Liver (tissue), 9 donors: ENCODE data around the gene SULT1B1. TPM values are rescaled to one million over a fixed set of nuclear protein-coding genes. Genes with fewer than 3 reads are reported as not detected.

ENCODE experiments used
- DNase-seq: peaks from one replicate; pipeline ENCODE4 v3.0.0-alpha.2; 2017; ENCODE audit warnings: low spot score
- H3K27ac ChIP-seq, 2 donors: one replicate each; pipeline ENCODE4 v1.7.0; 2013; ENCODE audit warnings: inconsistent platforms in 2 of 2, low read length in 2 of 2, control low read depth in 1 of 2, low read depth in 1 of 2, mild to moderate bottlenecking in 1 of 2
- H3K27me3 ChIP-seq, 4 donors: one replicate each; pipeline versions ENCODE4 v1.6.1 to v1.7.0; 2013; ENCODE audit warnings: low read length in 3 of 4, inconsistent platforms in 1 of 4, mild to moderate bottlenecking in 1 of 4, moderate library complexity in 1 of 4; ENCODE audit not compliant: control insufficient read depth in 4 of 4, insufficient read depth in 4 of 4
- H3K36me3 ChIP-seq, 4 donors: one replicate each; pipeline versions ENCODE4 v1.6.1 to v1.7.0; 2013; ENCODE audit warnings: low read length in 3 of 4, mild to moderate bottlenecking in 3 of 4, low read depth in 1 of 4, moderate library complexity in 1 of 4; ENCODE audit not compliant: control insufficient read depth in 4 of 4, insufficient read depth in 3 of 4
- H3K4me1 ChIP-seq, 4 donors: one replicate each; pipeline versions ENCODE4 v1.6.1 to v1.7.0; 2013; ENCODE audit warnings: low read length in 3 of 4, mild to moderate bottlenecking in 3 of 4, moderate library complexity in 1 of 4; ENCODE audit not compliant: control insufficient read depth in 4 of 4, insufficient read depth in 4 of 4
- H3K4me3 ChIP-seq, 3 donors: one replicate each; pipeline versions ENCODE4 v1.6.1 to v1.7.0; 2013; ENCODE audit warnings: low read length in 3 of 3, control low read depth in 1 of 3, low read depth in 1 of 3, mild to moderate bottlenecking in 1 of 3
- H3K9ac ChIP-seq, 2 donors: one replicate each; pipeline ENCODE4 v1.7.0; 2013; ENCODE audit warnings: low read length in 2 of 2, mild to moderate bottlenecking in 2 of 2, moderate library complexity in 2 of 2, control low read depth in 1 of 2, low read depth in 1 of 2
- H3K9me3 ChIP-seq, 4 donors: one replicate each; pipeline versions ENCODE4 v1.6.1 to v1.7.0; 2013; ENCODE audit warnings: low read length in 3 of 4; ENCODE audit not compliant: control insufficient read depth in 4 of 4
- EGR1 ChIP-seq, 2 donors: IDR thresholded peaks; 2 replicates each; pipeline ENCODE4 v1.6.1; 2016 to 2018; ENCODE audit warnings: antibody characterized with exemption in 2 of 2, low read depth in 2 of 2
- FOXA1 ChIP-seq: IDR thresholded peaks from 2 replicates; pipeline ENCODE4 v1.6.1; 2016; ENCODE audit warnings: antibody characterized with exemption
- FOXA2 ChIP-seq: IDR thresholded peaks from 2 replicates; pipeline ENCODE4 v1.6.1; 2016; ENCODE audit warnings: antibody characterized with exemption
- GABPA ChIP-seq, 2 donors: IDR thresholded peaks in 1 of 2; conservative IDR thresholded peaks in 1 of 2; 2 replicates each; pipeline ENCODE4 v1.6.1; 2016; ENCODE audit warnings: antibody characterized with exemption in 2 of 2, mild to moderate bottlenecking in 1 of 2, moderate library complexity in 1 of 2
- HNF4A ChIP-seq, 2 donors: conservative IDR thresholded peaks; 2 replicates each; pipeline ENCODE4 v1.6.1; 2016; ENCODE audit warnings: antibody characterized with exemption in 2 of 2, mild to moderate bottlenecking in 2 of 2
- JUND ChIP-seq, 2 donors: IDR thresholded peaks; 2 replicates each; pipeline ENCODE4 v1.6.1; 2016; ENCODE audit warnings: antibody characterized with exemption in 2 of 2
- NR2F2 ChIP-seq: IDR thresholded peaks from 2 replicates; pipeline ENCODE4 v1.6.1; 2016; ENCODE audit warnings: antibody characterized with exemption
- RAD21 ChIP-seq, 2 donors: IDR thresholded peaks; 2 replicates each; pipeline ENCODE4 v1.6.1; 2016; ENCODE audit warnings: antibody characterized with exemption in 2 of 2, mild to moderate bottlenecking in 2 of 2
- SP1 ChIP-seq: IDR thresholded peaks from 2 replicates; pipeline ENCODE4 v1.6.1; 2018; ENCODE audit warnings: antibody characterized with exemption, mild to moderate bottlenecking
- TAF1 ChIP-seq: conservative IDR thresholded peaks from 2 replicates; pipeline ENCODE4 v1.6.1; 2016; ENCODE audit warnings: antibody characterized with exemption, mild to moderate bottlenecking
- YY1 ChIP-seq: IDR thresholded peaks from 2 replicates; pipeline ENCODE4 v1.6.1; 2016; ENCODE audit warnings: antibody characterized with exemption, mild to moderate bottlenecking
- WGBS: extraction: QIAGEN DNeasy Blood & Tissue Kit; methylation state at CpG from one replicate; pipeline ENCODE4 v1.1.7; 2013; 5-methylcytosine and 5-hydroxymethylcytosine counted together
- polyA plus RNA-seq, 2 donors: library from polyadenylated mRNA; stranded (reverse) in 1 of 2; unstranded in 1 of 2; fragments of 200-250 nt in 1 of 2; fragments of >200 nt in 1 of 2; fragmentation: Nextera tagmentation in 1 of 2; extraction: Ambion mirVana in 1 of 2; gene quantifications; one replicate each; pipeline versions ENCODE4 v1.2.1 to v1.2.3, GENCODE V29; 2013 to 2015
- total RNA-seq, 2 donors: library from RNA; depleted of rRNA; stranded (reverse); fragments of >200 nt; gene quantifications; one replicate each; pipeline ENCODE4 v1.2.3, GENCODE V29; 2014
- TF ChIP-seq, protein P1 (sequence below): IDR thresholded peaks from 2 replicates; pipeline ENCODE4 v1.6.1; 2016; ENCODE audit warnings: antibody characterized with exemption
- TF ChIP-seq, protein P2 (sequence below): IDR thresholded peaks from 2 replicates; pipeline ENCODE4 v1.6.1; 2016; ENCODE audit warnings: antibody characterized with exemption
- TF ChIP-seq, protein P3 (sequence below): fragments of 150-350 bp; IDR thresholded peaks from 2 replicates; pipeline ENCODE4 v1.5.1; 2017; ENCODE audit warnings: improper control_type of control experiment, low read depth, low read length; ENCODE audit not compliant: missing input control
- TF ChIP-seq, protein P4 (sequence below): IDR thresholded peaks from 2 replicates; pipeline ENCODE4 v1.6.1; 2016; ENCODE audit warnings: antibody characterized with exemption
- TF ChIP-seq, protein P5 (sequence below): IDR thresholded peaks from 2 replicates; pipeline ENCODE4 v1.6.1; 2016; ENCODE audit warnings: antibody characterized with exemption, mild to moderate bottlenecking
- donor health status: healthy.
- donor health status: healthy.
- donor health status: healthy.
- donor health status: healthy.
- donor health status: healthy.

SULT1B1 gene
- total and polyA plus RNA-seq, 4 donors: 0.28 to 30.5 (median 14.0) TPM

DNA sequence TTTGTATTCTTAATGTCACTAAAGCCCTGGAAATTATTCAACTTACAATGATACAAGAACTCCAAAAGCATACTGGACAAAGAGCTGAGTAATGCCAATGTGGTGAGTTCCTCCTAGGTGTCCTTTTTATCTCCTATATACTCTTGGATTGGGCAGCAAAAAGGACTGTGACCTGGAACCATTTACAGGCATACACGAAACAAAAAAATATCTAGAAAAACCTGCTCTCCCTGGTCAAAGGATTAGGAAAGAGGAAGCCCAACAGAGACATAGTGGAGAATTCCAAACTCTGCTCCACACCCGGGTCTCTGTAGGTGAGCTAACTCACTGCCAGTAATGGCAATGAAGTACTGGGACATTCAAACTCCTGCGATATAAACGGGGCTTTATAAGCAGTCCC is 25.3 kb downstream of the SULT1B1 start:
- no peak for TF ChIP-seq NR2F2
- TF ChIP-seq, protein P1, sequence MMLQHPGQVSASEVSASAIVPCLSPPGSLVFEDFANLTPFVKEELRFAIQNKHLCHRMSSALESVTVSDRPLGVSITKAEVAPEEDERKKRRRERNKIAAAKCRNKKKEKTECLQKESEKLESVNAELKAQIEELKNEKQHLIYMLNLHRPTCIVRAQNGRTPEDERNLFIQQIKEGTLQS: no peak
- no peak for TF ChIP-seq FOXA2
- TF ChIP-seq, protein P2, sequence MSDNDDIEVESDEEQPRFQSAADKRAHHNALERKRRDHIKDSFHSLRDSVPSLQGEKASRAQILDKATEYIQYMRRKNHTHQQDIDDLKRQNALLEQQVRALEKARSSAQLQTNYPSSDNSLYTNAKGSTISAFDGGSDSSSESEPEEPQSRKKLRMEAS: no peak
- no peak for TF ChIP-seq SP1
- no peak for TF ChIP-seq RAD21 (IDR thresholded peaks at IDR 0.05)
- no peak for TF ChIP-seq YY1
- no peak for TF ChIP-seq HNF4A (conservative IDR thresholded peaks at IDR 0.05)
- no peak for TF ChIP-seq EGR1 (IDR thresholded peaks at IDR 0.05; ENCODE audit: low read depth in 2 of 2)
- no peak for TF ChIP-seq FOXA1
- TF ChIP-seq GABPA (IDR thresholded peaks at IDR 0.05 in 1 of 2, conservative IDR thresholded peaks at IDR 0.05 in 1 of 2): no peak
- TF ChIP-seq JUND (IDR thresholded peaks at IDR 0.05): no peak
- no peak for DNase-seq
- Histone ChIP-seq H3K27ac (no peak overlapping the region), H3K4me3 (no peak overlapping the region), H3K36me3 (no peaks in the 10 kb centered on the region), H3K27me3 (no peaks in the 10 kb centered on the region), H3K4me1 (peaks cover 2 to 5% (median 5%) of the 10 kb centered on the region in 4 donors), H3K9ac (no peak overlapping the region), H3K9me3 (no peaks in the 10 kb centered on the region)
- WGBS: 93% methylated on average over 4 of the region's 4 CpGs

DNA sequence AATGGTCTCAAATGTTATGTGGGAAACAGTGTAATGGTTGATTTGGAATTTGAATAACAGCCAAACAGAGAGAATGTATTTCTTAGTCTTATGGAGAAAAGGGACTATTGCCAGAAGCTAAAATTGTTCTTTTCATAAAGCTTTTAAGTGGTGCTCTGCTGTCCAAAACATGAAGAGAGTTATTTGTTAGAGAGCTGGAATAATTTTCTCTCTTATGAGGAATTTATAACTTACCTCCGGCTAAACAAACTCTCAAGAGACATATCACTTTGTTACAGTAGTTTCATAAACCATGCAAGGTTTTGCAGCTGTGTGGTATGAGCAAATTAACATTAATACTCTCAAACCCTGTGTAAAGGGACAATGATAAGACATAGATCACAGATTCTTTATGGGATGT is 28.6 kb downstream of the SULT1B1 start:
- no peaks in the 10 kb centered on the region for H3K36me3 ChIP-seq
- DNase-seq: no peak
- H3K9ac ChIP-seq: no peak overlapping the region
- TF ChIP-seq, protein P3, sequence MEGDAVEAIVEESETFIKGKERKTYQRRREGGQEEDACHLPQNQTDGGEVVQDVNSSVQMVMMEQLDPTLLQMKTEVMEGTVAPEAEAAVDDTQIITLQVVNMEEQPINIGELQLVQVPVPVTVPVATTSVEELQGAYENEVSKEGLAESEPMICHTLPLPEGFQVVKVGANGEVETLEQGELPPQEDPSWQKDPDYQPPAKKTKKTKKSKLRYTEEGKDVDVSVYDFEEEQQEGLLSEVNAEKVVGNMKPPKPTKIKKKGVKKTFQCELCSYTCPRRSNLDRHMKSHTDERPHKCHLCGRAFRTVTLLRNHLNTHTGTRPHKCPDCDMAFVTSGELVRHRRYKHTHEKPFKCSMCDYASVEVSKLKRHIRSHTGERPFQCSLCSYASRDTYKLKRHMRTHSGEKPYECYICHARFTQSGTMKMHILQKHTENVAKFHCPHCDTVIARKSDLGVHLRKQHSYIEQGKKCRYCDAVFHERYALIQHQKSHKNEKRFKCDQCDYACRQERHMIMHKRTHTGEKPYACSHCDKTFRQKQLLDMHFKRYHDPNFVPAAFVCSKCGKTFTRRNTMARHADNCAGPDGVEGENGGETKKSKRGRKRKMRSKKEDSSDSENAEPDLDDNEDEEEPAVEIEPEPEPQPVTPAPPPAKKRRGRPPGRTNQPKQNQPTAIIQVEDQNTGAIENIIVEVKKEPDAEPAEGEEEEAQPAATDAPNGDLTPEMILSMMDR: no peak
- TF ChIP-seq FOXA2 (no peak), NR2F2 (no peak), RAD21 (IDR thresholded peaks at IDR 0.05) (no peak)
- TF ChIP-seq, protein P4, sequence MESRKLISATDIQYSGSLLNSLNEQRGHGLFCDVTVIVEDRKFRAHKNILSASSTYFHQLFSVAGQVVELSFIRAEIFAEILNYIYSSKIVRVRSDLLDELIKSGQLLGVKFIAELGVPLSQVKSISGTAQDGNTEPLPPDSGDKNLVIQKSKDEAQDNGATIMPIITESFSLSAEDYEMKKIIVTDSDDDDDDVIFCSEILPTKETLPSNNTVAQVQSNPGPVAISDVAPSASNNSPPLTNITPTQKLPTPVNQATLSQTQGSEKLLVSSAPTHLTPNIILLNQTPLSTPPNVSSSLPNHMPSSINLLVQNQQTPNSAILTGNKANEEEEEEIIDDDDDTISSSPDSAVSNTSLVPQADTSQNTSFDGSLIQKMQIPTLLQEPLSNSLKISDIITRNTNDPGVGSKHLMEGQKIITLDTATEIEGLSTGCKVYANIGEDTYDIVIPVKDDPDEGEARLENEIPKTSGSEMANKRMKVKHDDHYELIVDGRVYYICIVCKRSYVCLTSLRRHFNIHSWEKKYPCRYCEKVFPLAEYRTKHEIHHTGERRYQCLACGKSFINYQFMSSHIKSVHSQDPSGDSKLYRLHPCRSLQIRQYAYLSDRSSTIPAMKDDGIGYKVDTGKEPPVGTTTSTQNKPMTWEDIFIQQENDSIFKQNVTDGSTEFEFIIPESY: no peak
- TF ChIP-seq, protein P2: no peak
- H3K4me1 ChIP-seq: peaks cover 1 to 2% (median 2%) of the 10 kb centered on the region in 4 donors
- no peak overlapping the region for H3K27ac ChIP-seq
- H3K9me3 ChIP-seq: no peaks in the 10 kb centered on the region
- 87% methylated on average over 1 of the region's 1 CpG for WGBS
- no peaks in the 10 kb centered on the region for H3K27me3 ChIP-seq
- H3K4me3 ChIP-seq: no peak overlapping the region

DNA sequence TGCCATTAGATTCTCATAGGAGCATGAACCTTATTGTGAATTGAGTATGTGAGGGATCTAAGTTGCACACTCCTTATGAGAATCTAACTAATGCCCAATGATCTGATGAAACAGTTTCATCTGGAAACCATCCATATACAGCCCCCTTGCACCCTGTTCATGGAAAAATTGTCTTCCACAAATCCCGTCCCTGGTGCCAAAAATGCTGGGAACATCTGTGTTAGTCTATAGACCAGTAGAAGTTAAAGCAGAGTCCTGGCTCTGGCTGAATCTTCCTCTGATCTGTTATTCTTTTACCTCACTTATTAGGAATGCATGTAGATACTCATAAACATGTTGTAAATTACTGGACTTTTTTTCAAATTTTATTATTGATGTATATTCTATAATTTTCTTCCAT is 29.2 kb downstream of the SULT1B1 start:
- Histone ChIP-seq H3K9me3 (no peaks in the 10 kb centered on the region), H3K27me3 (no peaks in the 10 kb centered on the region), H3K4me1 (peaks cover 2 to 5% (median 3%) of the 10 kb centered on the region in 4 donors), H3K36me3 (no peaks in the 10 kb centered on the region), H3K9ac (no peak overlapping the region), H3K27ac (no peak overlapping the region), H3K4me3 (no peak overlapping the region)
- DNase-seq: no peak
- whole genome bisulfite sequencing: 88% methylated on average over 1 of the region's 1 CpG
- TF ChIP-seq EGR1 (IDR thresholded peaks at IDR 0.05; ENCODE audit: low read depth in 2 of 2): no peak
- TF ChIP-seq, protein P3: no peak
- TF ChIP-seq, protein P5, sequence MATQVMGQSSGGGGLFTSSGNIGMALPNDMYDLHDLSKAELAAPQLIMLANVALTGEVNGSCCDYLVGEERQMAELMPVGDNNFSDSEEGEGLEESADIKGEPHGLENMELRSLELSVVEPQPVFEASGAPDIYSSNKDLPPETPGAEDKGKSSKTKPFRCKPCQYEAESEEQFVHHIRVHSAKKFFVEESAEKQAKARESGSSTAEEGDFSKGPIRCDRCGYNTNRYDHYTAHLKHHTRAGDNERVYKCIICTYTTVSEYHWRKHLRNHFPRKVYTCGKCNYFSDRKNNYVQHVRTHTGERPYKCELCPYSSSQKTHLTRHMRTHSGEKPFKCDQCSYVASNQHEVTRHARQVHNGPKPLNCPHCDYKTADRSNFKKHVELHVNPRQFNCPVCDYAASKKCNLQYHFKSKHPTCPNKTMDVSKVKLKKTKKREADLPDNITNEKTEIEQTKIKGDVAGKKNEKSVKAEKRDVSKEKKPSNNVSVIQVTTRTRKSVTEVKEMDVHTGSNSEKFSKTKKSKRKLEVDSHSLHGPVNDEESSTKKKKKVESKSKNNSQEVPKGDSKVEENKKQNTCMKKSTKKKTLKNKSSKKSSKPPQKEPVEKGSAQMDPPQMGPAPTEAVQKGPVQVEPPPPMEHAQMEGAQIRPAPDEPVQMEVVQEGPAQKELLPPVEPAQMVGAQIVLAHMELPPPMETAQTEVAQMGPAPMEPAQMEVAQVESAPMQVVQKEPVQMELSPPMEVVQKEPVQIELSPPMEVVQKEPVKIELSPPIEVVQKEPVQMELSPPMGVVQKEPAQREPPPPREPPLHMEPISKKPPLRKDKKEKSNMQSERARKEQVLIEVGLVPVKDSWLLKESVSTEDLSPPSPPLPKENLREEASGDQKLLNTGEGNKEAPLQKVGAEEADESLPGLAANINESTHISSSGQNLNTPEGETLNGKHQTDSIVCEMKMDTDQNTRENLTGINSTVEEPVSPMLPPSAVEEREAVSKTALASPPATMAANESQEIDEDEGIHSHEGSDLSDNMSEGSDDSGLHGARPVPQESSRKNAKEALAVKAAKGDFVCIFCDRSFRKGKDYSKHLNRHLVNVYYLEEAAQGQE: no peak
- TF ChIP-seq, protein P1: no peak
- no peak for TF ChIP-seq NR2F2
- no peak for TF ChIP-seq TAF1
- no peak for TF ChIP-seq SP1
- TF ChIP-seq GABPA (IDR thresholded peaks at IDR 0.05 in 1 of 2, conservative IDR thresholded peaks at IDR 0.05 in 1 of 2): no peak
- no peak for TF ChIP-seq JUND (IDR thresholded peaks at IDR 0.05)
